Activated CD4-positive, CD25-positive, alpha-beta regulatory T cell treated with anti-CD3 and anti-CD28 coated beads, Interleukin-2, amount 50 U/mL, for 16 hours (primary cell): Measurements from ENCODE around the gene ZNF181.
"Not testable (repeated sequence)": the region's sequence is repeated elsewhere in the genome, so short reads cannot be mapped to it uniquely, and the experiment has no call there.

Experiments used
- DNase-seq: peaks from one replicate; pipeline ENCODE4 v3.0.0-alpha.2; 2020; ENCODE audit warnings: low read depth, low spot score

Gene ZNF181

GRCh38 chr19:34733746-34734536 is at the start of gene ZNF181:
TSS of gene ZNF181 (plus strand) at chr19:34734243. CDS start at chr19:34735038, 795 bp downstream.
- DNase-seq = peak; percentile 66

GRCh38 chr19:34685266-34685665 is 48.8 kb upstream of the ZNF181 start:
- not testable (repeated sequence) for DNase-seq

- no peak for DNase-seq
These were observed 47.6 kb upstream of the ZNF181 start for GRCh38 chr19:34686455-34686854.

- no peak for DNase-seq
These were observed 46.7 kb upstream of the ZNF181 start for GRCh38 chr19:34687348-34687747.

- no peak for DNase-seq
These were observed 45.5 kb upstream of the ZNF181 start for GRCh38 chr19:34688592-34688991.

- no peak for DNase-seq
These were observed 43.7 kb upstream of the ZNF181 start for GRCh38 chr19:34690372-34690771.

- no peak for DNase-seq
These were observed 41.5 kb upstream of the ZNF181 start for GRCh38 chr19:34692549-34692948.

- DNase-seq = no peak
These were observed 26.4 kb upstream of the ZNF181 start for GRCh38 chr19:34707661-34708060.

GRCh38 chr19:34711890-34712289 is 22.2 kb upstream of the ZNF181 start:
- no peak for DNase-seq

- peak; percentile 39 for DNase-seq
These were observed 21.4 kb upstream of the ZNF181 start for GRCh38 chr19:34712395-34713261.

GRCh38 chr19:34713262-34713637 is 20.8 kb upstream of the ZNF181 start:
- no peak for DNase-seq

- no peak for DNase-seq
These were observed 18.7 kb upstream of the ZNF181 start for GRCh38 chr19:34715357-34715756.

GRCh38 chr19:34722353-34722752 is 11.7 kb upstream of the ZNF181 start:
- no peak for DNase-seq

- DNase-seq = no peak
These were observed 8.6 kb upstream of the ZNF181 start for GRCh38 chr19:34725400-34725799.

GRCh38 chr19:34731019-34731829 is 2.8 kb upstream of the ZNF181 start:
- no peak for DNase-seq

GRCh38 chr19:34731964-34732363 is 2.1 kb upstream of the ZNF181 start:
- no peak for DNase-seq

- DNase-seq = no peak
These were observed 1.3 kb upstream of the ZNF181 start for GRCh38 chr19:34732612-34733211.

GRCh38 chr19:34733266-34733745 is 737 bp upstream of the ZNF181 start:
- DNase-seq = no peak

- no peak for DNase-seq
These were observed 577 bp downstream of the ZNF181 start for GRCh38 chr19:34734537-34735103.

GRCh38 chr19:34744896-34745690 is 11.1 kb downstream of the ZNF181 start:
- no peak for DNase-seq
